GM23248 (cell line): ENCODE data around the gene DRAM1.

Source experiments
- EZH2 ChIP-seq: fragments of 200-600 bp; sonication (generic); IDR thresholded peaks from 2 replicates; pipeline ENCODE4 v1.6.1; 2018; ENCODE audit warnings: antibody characterized with exemption, mild to moderate bottlenecking; ENCODE audit not compliant: insufficient read depth, poor library complexity, severe bottlenecking
- EZH2phosphoT487 ChIP-seq: fragments of 200-600 bp; sonication (generic); IDR thresholded peaks from 2 replicates; pipeline ENCODE4 v1.6.1; 2018; ENCODE audit warnings: antibody characterized with exemption, moderate library complexity, mild to moderate bottlenecking, low read depth; ENCODE audit not compliant: insufficient read depth

- TF ChIP-seq EZH2: no peak
- no peak for TF ChIP-seq EZH2phosphoT487
These were observed 31.0 kb downstream of the DRAM1 start for GRCh38 chr12:101908395-101908794.
